ENCODE results near the gene KIR3DL2.
"Not testable (repeated sequence)": the region's sequence is repeated elsewhere in the genome, so short reads cannot be mapped to it uniquely, and the experiment has no call there.

The KIR3DL2 gene

GRCh38 chr19:54817670-54818536 lies 32.3 kb upstream of the KIR3DL2 start (continued):
- TF ChIP-seq PATZ1 (CRISPR knock-in tag; IDR thresholded peaks at IDR 0.05; ENCODE audit: borderline replicate concordance): no peak
- TF ChIP-seq PPARA (CRISPR knock-in tag; IDR thresholded peaks at IDR 0.05; ENCODE audit: borderline replicate concordance): no peak

- not testable (repeated sequence) for ATAC-seq
Observed at GRCh38 chr19:54824416-54824815, 25.8 kb upstream of the KIR3DL2 start.

GRCh38 chr19:54825326-54825725 lies 24.9 kb upstream of the KIR3DL2 start:
- ATAC-seq: not testable (repeated sequence)

GRCh38 chr19:54828064-54828463 lies 22.2 kb upstream of the KIR3DL2 start:
- not testable (repeated sequence) for ATAC-seq

GRCh38 chr19:54832496-54832895 lies 17.7 kb upstream of the KIR3DL2 start, which contains the start of gene KIR2DS4:
Gene KIR2DS4, plus strand, starts transcription at chr19:54832676.
- not testable (repeated sequence) for ATAC-seq

GRCh38 chr19:54835126-54835525 lies 15.1 kb upstream of the KIR3DL2 start:
- not testable (repeated sequence) for ATAC-seq

- ATAC-seq: not testable (repeated sequence)
Observed at GRCh38 chr19:54837522-54837921, 12.7 kb upstream of the KIR3DL2 start.

GRCh38 chr19:54843171-54843570 lies 7.1 kb upstream of the KIR3DL2 start:
- not testable (repeated sequence) for ATAC-seq

GRCh38 chr19:54850930-54851329 lies 687 bp downstream of the KIR3DL2 start:
- ATAC-seq: no peak
- TF ChIP-seq CSRNP3 (CRISPR knock-in tag; IDR thresholded peaks at IDR 0.05) (no peak), TSHZ2 (CRISPR knock-in tag; IDR thresholded peaks at IDR 0.05) (no peak), PATZ1 (CRISPR knock-in tag; IDR thresholded peaks at IDR 0.05; ENCODE audit: borderline replicate concordance) (no peak), TOX (CRISPR knock-in tag; IDR thresholded peaks at IDR 0.05; ENCODE audit: borderline replicate concordance) (no peak), PPARA (CRISPR knock-in tag; IDR thresholded peaks at IDR 0.05; ENCODE audit: borderline replicate concordance) (no peak), ZNF70 (CRISPR knock-in tag; IDR thresholded peaks at IDR 0.05) (no peak), RARB (CRISPR knock-in tag; IDR thresholded peaks at IDR 0.05) (no peak), BACH2 (CRISPR knock-in tag; IDR thresholded peaks at IDR 0.05; ENCODE audit: borderline replicate concordance) (no peak), ZNF8 (CRISPR knock-in tag; IDR thresholded peaks at IDR 0.05) (no peak), OSR1 (CRISPR knock-in tag; IDR thresholded peaks at IDR 0.05) (no peak), CSDC2 (CRISPR knock-in tag; IDR thresholded peaks at IDR 0.05) (no peak), ESRRG (CRISPR knock-in tag; IDR thresholded peaks at IDR 0.05) (no peak)
